ENCODE results near the gene SPATS1.

DNA sequence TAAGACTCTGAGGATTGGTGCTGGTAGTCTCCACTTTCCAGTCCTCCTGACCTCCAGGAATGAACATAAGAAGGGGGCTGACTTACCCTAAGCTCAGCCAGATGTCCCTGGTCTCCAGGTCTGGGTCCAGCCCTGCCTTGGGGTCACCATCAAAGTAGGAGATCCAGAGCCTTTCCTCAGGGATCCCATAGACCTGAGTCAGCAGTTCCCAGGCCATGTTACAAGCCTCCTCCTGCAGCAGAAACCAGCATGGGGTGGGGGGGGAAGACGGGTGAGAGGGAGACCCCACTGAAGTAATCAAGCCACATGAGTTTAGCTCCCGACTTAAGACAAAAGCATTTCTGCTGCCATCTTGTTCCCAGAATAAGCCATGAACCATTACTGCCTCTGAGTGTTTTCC is 31.1 kb upstream of the SPATS1 start:
- TF ChIP-seq GATA2 (IDR thresholded peaks at IDR 0.05; ENCODE audit: low read depth, low read length) = no peak
- no peak for TF ChIP-seq GATA3 (IDR thresholded peaks at IDR 0.05; ENCODE audit: low read depth, low read length)
